HepG2 (cell line): ENCODE measurements around the gene CRTAC1.

Experiments used
- CHD4 ChIP-seq: fragments of 200-600 bp; sonication (generic); IDR thresholded peaks from 2 replicates; pipeline ENCODE4 v1.7.0; 2017; ENCODE audit warnings: mild to moderate bottlenecking, low read length, borderline replicate concordance
- CREB1 ChIP-seq, 2 experiments: fragments of 450-650 bp in 1 of 2; IDR thresholded peaks; 2 replicates each; pipeline ENCODE4 v1.6.1; 2016 to 2017; ENCODE audit warnings: control low read depth in 1 of 2, mild to moderate bottlenecking in 1 of 2, missing compliant biosample characterization in 1 of 2, missing genetic modification characterization in 1 of 2
- HDAC1 ChIP-seq: sonication (generic); formaldehyde crosslinking; IDR thresholded peaks from 2 replicates; pipeline ENCODE4 v1.5.1; 2020; ENCODE audit warnings: mild to moderate bottlenecking, missing genetic modification reagents
- KAT8 ChIP-seq: IDR thresholded peaks from 2 replicates; pipeline ENCODE4 v1.6.1; 2016; ENCODE audit warnings: missing genetic modification reagents, missing compliant biosample characterization
- KDM1A ChIP-seq: IDR thresholded peaks from 2 replicates; pipeline ENCODE4 v1.6.1; 2016; ENCODE audit warnings: missing compliant biosample characterization
- NFE2L2 ChIP-seq: fragments of 150-350 bp; IDR thresholded peaks from 2 replicates; pipeline ENCODE4 v1.6.1; 2014; ENCODE audit warnings: low read length
- POLR2A ChIP-seq, 2 experiments: IDR thresholded peaks; 2 replicates each; pipeline ENCODE4 v1.6.1; 2011; ENCODE audit warnings: low read depth in 2 of 2, low read length in 2 of 2, mild to moderate bottlenecking in 1 of 2, moderate library complexity in 1 of 2; ENCODE audit not compliant: insufficient read depth in 1 of 2
- RAD51 ChIP-seq: fragments of 450-650 bp; IDR thresholded peaks from 2 replicates; pipeline ENCODE4 v1.6.1; 2016; ENCODE audit warnings: borderline replicate concordance
- SIN3A ChIP-seq: IDR thresholded peaks from 2 replicates; pipeline ENCODE4 v1.6.1; 2011; ENCODE audit warnings: low read depth, mild to moderate bottlenecking, control low read depth, low read length, borderline replicate concordance
- TP53 ChIP-seq: sonication (generic); formaldehyde crosslinking; conservative IDR thresholded peaks from 2 replicates; pipeline ENCODE4 v1.4.0; 2020; ENCODE audit warnings: missing genetic modification reagents
- ZNF563 ChIP-seq: sonication (generic); formaldehyde crosslinking; IDR thresholded peaks from 2 replicates; pipeline ENCODE4 v1.8.0; 2022; ENCODE audit warnings: mild to moderate bottlenecking, moderate library complexity, missing genetic modification reagents
- TF ChIP-seq, protein P1 (sequence below), 2 experiments: IDR thresholded peaks; 2 replicates each; pipeline ENCODE4 v1.6.1; 2011 to 2012; ENCODE audit warnings: low read length in 2 of 2, borderline replicate concordance in 1 of 2, low read depth in 1 of 2, mild to moderate bottlenecking in 1 of 2, moderate library complexity in 1 of 2
- TF ChIP-seq, protein P2 (sequence below): sonication (generic); formaldehyde crosslinking; IDR thresholded peaks from 2 replicates; pipeline ENCODE4 v1.5.0; 2020; ENCODE audit warnings: mild to moderate bottlenecking, missing genetic modification reagents, moderate library complexity

- TF ChIP-seq, protein P1, sequence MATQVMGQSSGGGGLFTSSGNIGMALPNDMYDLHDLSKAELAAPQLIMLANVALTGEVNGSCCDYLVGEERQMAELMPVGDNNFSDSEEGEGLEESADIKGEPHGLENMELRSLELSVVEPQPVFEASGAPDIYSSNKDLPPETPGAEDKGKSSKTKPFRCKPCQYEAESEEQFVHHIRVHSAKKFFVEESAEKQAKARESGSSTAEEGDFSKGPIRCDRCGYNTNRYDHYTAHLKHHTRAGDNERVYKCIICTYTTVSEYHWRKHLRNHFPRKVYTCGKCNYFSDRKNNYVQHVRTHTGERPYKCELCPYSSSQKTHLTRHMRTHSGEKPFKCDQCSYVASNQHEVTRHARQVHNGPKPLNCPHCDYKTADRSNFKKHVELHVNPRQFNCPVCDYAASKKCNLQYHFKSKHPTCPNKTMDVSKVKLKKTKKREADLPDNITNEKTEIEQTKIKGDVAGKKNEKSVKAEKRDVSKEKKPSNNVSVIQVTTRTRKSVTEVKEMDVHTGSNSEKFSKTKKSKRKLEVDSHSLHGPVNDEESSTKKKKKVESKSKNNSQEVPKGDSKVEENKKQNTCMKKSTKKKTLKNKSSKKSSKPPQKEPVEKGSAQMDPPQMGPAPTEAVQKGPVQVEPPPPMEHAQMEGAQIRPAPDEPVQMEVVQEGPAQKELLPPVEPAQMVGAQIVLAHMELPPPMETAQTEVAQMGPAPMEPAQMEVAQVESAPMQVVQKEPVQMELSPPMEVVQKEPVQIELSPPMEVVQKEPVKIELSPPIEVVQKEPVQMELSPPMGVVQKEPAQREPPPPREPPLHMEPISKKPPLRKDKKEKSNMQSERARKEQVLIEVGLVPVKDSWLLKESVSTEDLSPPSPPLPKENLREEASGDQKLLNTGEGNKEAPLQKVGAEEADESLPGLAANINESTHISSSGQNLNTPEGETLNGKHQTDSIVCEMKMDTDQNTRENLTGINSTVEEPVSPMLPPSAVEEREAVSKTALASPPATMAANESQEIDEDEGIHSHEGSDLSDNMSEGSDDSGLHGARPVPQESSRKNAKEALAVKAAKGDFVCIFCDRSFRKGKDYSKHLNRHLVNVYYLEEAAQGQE (IDR thresholded peaks at IDR 0.05; ENCODE audit: borderline replicate concordance in 1 of 2, low read depth in 1 of 2, low read length in 2 of 2): no peak
- no peak for TF ChIP-seq KDM1A
- TF ChIP-seq ZNF563: no peak
- TF ChIP-seq CHD4: no peak
- no peak for TF ChIP-seq POLR2A (IDR thresholded peaks at IDR 0.05; ENCODE audit: insufficient read depth in 1 of 2, low read depth in 2 of 2, low read length in 2 of 2)
- TF ChIP-seq, protein P2, sequence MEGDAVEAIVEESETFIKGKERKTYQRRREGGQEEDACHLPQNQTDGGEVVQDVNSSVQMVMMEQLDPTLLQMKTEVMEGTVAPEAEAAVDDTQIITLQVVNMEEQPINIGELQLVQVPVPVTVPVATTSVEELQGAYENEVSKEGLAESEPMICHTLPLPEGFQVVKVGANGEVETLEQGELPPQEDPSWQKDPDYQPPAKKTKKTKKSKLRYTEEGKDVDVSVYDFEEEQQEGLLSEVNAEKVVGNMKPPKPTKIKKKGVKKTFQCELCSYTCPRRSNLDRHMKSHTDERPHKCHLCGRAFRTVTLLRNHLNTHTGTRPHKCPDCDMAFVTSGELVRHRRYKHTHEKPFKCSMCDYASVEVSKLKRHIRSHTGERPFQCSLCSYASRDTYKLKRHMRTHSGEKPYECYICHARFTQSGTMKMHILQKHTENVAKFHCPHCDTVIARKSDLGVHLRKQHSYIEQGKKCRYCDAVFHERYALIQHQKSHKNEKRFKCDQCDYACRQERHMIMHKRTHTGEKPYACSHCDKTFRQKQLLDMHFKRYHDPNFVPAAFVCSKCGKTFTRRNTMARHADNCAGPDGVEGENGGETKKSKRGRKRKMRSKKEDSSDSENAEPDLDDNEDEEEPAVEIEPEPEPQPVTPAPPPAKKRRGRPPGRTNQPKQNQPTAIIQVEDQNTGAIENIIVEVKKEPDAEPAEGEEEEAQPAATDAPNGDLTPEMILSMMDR (CRISPR knock-in tag): no peak
- TF ChIP-seq CREB1 (IDR thresholded peaks at IDR 0.05): no peak
- TF ChIP-seq CREB1 (CRISPR knock-in tag; IDR thresholded peaks at IDR 0.05): no peak
- TF ChIP-seq KAT8 (CRISPR knock-in tag): no peak
- TF ChIP-seq NFE2L2: no peak
- TF ChIP-seq TP53 (CRISPR knock-in tag): no peak
- no peak for TF ChIP-seq SIN3A
- no peak for TF ChIP-seq RAD51
- no peak for TF ChIP-seq HDAC1
Measured at GRCh38 chr10:97931041-97931440, 99.4 kb downstream of the CRTAC1 start.
